IMR-90 (cell line): ENCODE results near the gene FARS2.

Experiments used
- BHLHE40 ChIP-seq: fragments of 150-350 bp; IDR thresholded peaks from 2 replicates; pipeline ENCODE4 v1.6.1; 2016; ENCODE audit warnings: mild to moderate bottlenecking, low read depth, low read length
- FOS ChIP-seq: fragments of 150-350 bp; IDR thresholded peaks from 2 replicates; pipeline ENCODE4 v1.6.1; 2016; ENCODE audit warnings: low read depth, low read length
- MAFK ChIP-seq: IDR thresholded peaks from 2 replicates; pipeline ENCODE4 v1.6.1; 2012; ENCODE audit warnings: low read depth, low read length, improper control_type of control experiment
- MXI1 ChIP-seq: IDR thresholded peaks from 2 replicates; pipeline ENCODE4 v1.6.1; 2012; ENCODE audit warnings: low read depth, mild to moderate bottlenecking, low read length, moderate library complexity, borderline replicate concordance
- NFE2L2 ChIP-seq: fragments of 150-350 bp; IDR thresholded peaks from 2 replicates; pipeline ENCODE4 v1.6.1; 2016; ENCODE audit warnings: low read depth, mild to moderate bottlenecking, low read length
- POLR2A ChIP-seq: IDR thresholded peaks from 2 replicates; pipeline ENCODE4 v1.6.1; 2012; ENCODE audit warnings: mild to moderate bottlenecking, low read depth, low read length
- RAD21 ChIP-seq: IDR thresholded peaks from 2 replicates; pipeline ENCODE4 v1.6.1; 2012; ENCODE audit warnings: low read length, improper control_type of control experiment
- RCOR1 ChIP-seq: IDR thresholded peaks from 2 replicates; pipeline ENCODE4 v1.6.1; 2012; ENCODE audit warnings: mild to moderate bottlenecking, low read length, improper control_type of control experiment; ENCODE audit not compliant: insufficient replicate concordance
- SMC3 ChIP-seq: fragments of 150-350 bp; IDR thresholded peaks from 2 replicates; pipeline ENCODE4 v1.6.1; 2016; ENCODE audit warnings: low read depth, mild to moderate bottlenecking, antibody characterized with exemption, low read length, moderate library complexity
- TF ChIP-seq, protein P1 (sequence below): conservative IDR thresholded peaks from 2 replicates; pipeline ENCODE4 v1.5.1; 2012; ENCODE audit warnings: mild to moderate bottlenecking, low read depth, low read length, improper control_type of control experiment
- TF ChIP-seq, protein P2 (sequence below): fragments of 150-350 bp; IDR thresholded peaks from 2 replicates; pipeline ENCODE4 v1.6.1; 2016; ENCODE audit warnings: low read depth, mild to moderate bottlenecking, low read length, moderate library complexity, borderline replicate concordance

DNA sequence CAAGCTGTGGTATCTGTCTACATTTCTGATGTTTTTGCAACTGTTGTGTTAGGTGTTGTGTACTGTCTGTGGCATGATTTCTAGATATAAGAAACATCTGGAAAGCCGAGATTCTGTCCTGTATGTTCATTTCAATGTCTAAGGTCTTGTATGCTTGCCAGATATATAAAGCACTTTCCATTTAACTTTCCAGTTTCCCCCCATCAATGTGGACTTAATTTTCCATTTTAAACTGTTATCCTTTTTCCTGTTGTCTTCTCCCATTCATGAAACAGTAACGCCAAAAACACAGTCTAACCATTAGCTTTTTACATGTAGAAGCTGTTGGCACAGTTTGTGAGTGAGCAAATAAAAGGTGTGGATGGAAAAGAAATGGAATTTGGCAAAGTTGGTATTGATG is 181.6 kb downstream of the FARS2 start:
- TF ChIP-seq, protein P1, sequence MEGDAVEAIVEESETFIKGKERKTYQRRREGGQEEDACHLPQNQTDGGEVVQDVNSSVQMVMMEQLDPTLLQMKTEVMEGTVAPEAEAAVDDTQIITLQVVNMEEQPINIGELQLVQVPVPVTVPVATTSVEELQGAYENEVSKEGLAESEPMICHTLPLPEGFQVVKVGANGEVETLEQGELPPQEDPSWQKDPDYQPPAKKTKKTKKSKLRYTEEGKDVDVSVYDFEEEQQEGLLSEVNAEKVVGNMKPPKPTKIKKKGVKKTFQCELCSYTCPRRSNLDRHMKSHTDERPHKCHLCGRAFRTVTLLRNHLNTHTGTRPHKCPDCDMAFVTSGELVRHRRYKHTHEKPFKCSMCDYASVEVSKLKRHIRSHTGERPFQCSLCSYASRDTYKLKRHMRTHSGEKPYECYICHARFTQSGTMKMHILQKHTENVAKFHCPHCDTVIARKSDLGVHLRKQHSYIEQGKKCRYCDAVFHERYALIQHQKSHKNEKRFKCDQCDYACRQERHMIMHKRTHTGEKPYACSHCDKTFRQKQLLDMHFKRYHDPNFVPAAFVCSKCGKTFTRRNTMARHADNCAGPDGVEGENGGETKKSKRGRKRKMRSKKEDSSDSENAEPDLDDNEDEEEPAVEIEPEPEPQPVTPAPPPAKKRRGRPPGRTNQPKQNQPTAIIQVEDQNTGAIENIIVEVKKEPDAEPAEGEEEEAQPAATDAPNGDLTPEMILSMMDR = no peak
- TF ChIP-seq POLR2A = no peak
- no peak for TF ChIP-seq NFE2L2
- TF ChIP-seq RAD21 = no peak
- no peak for TF ChIP-seq MXI1
- no peak for TF ChIP-seq MAFK
- no peak for TF ChIP-seq RCOR1
- TF ChIP-seq SMC3 = no peak
- TF ChIP-seq, protein P2, sequence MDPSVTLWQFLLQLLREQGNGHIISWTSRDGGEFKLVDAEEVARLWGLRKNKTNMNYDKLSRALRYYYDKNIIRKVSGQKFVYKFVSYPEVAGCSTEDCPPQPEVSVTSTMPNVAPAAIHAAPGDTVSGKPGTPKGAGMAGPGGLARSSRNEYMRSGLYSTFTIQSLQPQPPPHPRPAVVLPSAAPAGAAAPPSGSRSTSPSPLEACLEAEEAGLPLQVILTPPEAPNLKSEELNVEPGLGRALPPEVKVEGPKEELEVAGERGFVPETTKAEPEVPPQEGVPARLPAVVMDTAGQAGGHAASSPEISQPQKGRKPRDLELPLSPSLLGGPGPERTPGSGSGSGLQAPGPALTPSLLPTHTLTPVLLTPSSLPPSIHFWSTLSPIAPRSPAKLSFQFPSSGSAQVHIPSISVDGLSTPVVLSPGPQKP = no peak
- TF ChIP-seq BHLHE40 = no peak
- TF ChIP-seq FOS = no peak
